Effector memory CD8-positive, alpha-beta T cell (primary cell): ENCODE data around the gene NOC2L.

ENCODE experiments used
- ATAC-seq: fragments of 150-1000 bp; cut with Tn5 transposase; replicated peaks from 2 replicates; pipeline ENCODE4 v1.10.0; 2021; ENCODE audit warnings: mild to moderate bottlenecking, moderate library complexity
- DNase-seq, 3 experiments: peaks; one replicate each; pipeline ENCODE4 v3.0.0; 2021
- H3K27ac Mint-ChIP-seq, 2 donors: one replicate each; pipeline ENCODE4 v1.8.0; 2022; ENCODE audit warnings: mild to moderate bottlenecking in 2 of 2, mixed read lengths in 2 of 2, moderate library complexity in 2 of 2
- H3K27me3 Mint-ChIP-seq, 2 donors: one replicate each; pipeline ENCODE4 v1.8.0; 2022; ENCODE audit warnings: mixed read lengths in 2 of 2
- H3K36me3 Mint-ChIP-seq: one replicate; pipeline ENCODE4 v1.8.0; 2022; ENCODE audit warnings: mild to moderate bottlenecking, moderate library complexity, mixed read lengths; ENCODE audit not compliant: insufficient read depth
- H3K4me1 Mint-ChIP-seq, 2 donors: one replicate each; pipeline ENCODE4 v1.8.0; 2022; ENCODE audit warnings: low read depth in 2 of 2, mixed read lengths in 2 of 2
- H3K4me3 Mint-ChIP-seq, 2 donors: one replicate each; pipeline ENCODE4 v1.8.0; 2022; ENCODE audit warnings: mild to moderate bottlenecking in 2 of 2, mixed read lengths in 2 of 2, moderate library complexity in 2 of 2
- H3K9me3 Mint-ChIP-seq, 2 donors: one replicate each; pipeline ENCODE4 v1.8.0; 2022; ENCODE audit warnings: mixed read lengths in 2 of 2
- total RNA-seq, 9 experiments: gene quantifications; one replicate each; lab custom pipeline; 2026; lab: John Stamatoyannopoulos, UW

NOC2L gene
- total RNA-seq = 70.7 to 325 (median 111) reads per million in 9 experiments

DNA sequence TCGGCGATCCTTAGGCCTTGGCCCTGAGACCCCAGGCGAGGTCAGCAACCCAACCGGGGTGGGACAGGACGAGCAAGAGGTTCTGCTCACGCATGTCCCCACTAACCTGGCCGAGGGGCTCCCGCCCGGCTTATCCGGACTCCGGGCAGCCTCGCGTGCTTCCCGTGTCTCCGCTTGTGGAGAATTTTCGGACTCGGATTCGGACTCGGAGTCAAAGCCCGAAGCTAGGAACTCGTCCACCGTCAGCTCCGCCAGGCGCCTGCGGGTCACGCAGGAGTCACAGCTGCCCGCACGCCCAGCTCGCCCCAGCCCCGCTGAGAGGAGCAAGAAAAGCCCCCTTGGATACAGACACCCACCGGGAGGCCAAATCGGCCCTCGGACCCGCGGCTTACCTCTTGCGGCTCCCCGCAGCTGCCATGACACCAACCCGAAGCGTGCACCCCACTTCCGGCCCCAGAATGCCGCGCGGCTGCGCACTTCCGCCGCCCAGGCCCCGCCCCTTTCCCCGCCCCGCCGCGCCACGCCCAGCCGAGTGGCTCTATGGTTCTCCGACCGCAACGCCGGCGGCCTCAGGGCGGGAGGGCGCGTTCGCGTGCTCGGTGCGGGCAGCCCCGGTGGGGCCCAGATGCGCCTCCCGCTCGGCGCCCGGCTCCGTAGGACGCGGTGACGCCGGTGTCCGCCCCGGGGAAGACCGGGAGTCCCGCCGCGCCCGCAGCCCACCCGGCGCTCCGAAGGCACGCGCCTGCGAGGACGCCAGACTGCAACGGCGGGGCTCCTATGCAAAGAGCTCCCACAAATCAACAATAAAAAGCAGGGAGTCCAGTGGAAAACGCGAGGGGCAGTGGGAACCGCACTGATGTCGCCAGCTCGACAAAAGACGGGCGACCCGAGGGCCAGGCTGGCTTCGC, at the start of gene NOC2L:
TSS of gene NOC2L (minus strand) at position 434 of the 908 bp plus-strand sequence. CDS start at position 418, 16 bp downstream.
- H3K36me3 Mint-ChIP-seq = peaks cover 21% of the 10 kb centered on the region
- ATAC-seq = peak; percentile 87
- no peaks in the 10 kb centered on the region for H3K9me3 Mint-ChIP-seq

DNA sequence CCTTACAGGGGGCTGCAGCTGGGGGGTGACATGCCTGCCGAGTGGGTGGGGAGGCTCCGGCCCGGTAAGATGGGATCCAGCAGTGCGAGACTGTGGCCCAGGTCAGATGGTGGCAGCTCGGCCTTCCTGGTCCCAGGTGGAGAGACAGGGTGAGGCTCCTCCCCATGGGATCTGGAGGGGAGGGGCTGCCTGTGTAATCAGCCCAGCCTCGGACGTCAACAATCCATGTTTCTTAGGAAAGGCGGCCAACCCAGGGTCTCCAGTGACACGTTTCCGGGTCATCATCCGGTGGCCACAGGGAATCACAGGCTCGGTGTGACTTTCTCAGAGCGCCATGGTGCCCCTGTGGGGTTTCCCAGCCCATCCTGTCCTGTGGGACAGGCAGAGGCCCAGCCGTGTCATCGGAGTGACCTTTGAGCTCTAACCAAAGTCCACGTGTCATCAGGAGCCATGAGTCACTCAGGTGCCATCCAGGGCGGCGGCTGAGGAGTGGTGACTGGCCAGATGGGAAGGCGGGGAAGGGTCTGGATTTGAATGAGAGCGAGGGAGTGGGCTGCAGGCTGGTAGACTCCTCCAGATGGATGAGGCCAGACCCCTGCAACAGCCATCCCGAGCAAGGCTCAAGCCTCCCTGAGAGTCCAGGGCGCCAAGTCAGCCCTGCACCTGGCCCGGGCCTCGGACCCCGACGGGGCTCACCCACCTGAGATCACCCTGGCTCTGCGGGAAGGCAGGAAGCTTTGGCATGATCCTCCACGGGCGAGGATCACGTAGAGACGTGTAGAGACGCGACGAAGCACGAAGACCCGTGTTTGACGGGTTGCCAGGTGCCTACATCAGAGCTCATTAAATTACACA, 47.5 kb upstream of the NOC2L start:
- H3K4me1 Mint-ChIP-seq = peaks cover 10 to 12% of the 10 kb centered on the region in 2 donors
- DNase-seq (no peak), ATAC-seq (no peak)
- H3K4me3 Mint-ChIP-seq = no peak overlapping the region
- no peaks in the 10 kb centered on the region for H3K9me3 Mint-ChIP-seq
- H3K27me3 Mint-ChIP-seq = peaks cover 33 to 62% of the 10 kb centered on the region in 2 donors
- peak overlapping the region in 1 of 2 donors; percentile 53 for H3K27ac Mint-ChIP-seq
- peaks cover 6% of the 10 kb centered on the region for H3K36me3 Mint-ChIP-seq

More for the DNA sequence above, at the start of gene NOC2L:
- Mint-ChIP-seq H3K27me3 (no peaks in the 10 kb centered on the region), H3K4me1 (peaks cover 21 to 22% of the 10 kb centered on the region in 2 donors), H3K4me3 (peak within 1 kb of the TSS; percentile 85 to 89), H3K27ac (peak within 1 kb of the TSS; percentile 81 to 85)
- peak; percentile 88 to 94 (median 94) for DNase-seq

- peaks cover 36 to 68% of the 10 kb centered on the region in 2 donors for H3K27me3 Mint-ChIP-seq
- peaks cover 10% of the 10 kb centered on the region for H3K36me3 Mint-ChIP-seq
- H3K9me3 Mint-ChIP-seq = no peaks in the 10 kb centered on the region
- DNase-seq (no peak), ATAC-seq (no peak)
- no peak overlapping the region for H3K27ac Mint-ChIP-seq
- H3K4me1 Mint-ChIP-seq = peaks cover 13 to 15% of the 10 kb centered on the region in 2 donors
- H3K4me3 Mint-ChIP-seq = no peak overlapping the region
These were observed 46.8 kb upstream of the NOC2L start for GRCh38 chr1:1005774-1006304.

- no peak for DNase-seq
- ATAC-seq = no peak
- Mint-ChIP-seq H3K27ac (peak overlapping the region; percentile 8 to 36), H3K9me3 (no peaks in the 10 kb centered on the region), H3K36me3 (peaks cover 16% of the 10 kb centered on the region), H3K4me1 (peaks cover 15 to 17% of the 10 kb centered on the region in 2 donors), H3K4me3 (peak overlapping the region in 1 of 2 donors; percentile 43), H3K27me3 (peaks cover 40 to 73% of the 10 kb centered on the region in 2 donors)
These were observed 46.0 kb upstream of the NOC2L start for GRCh38 chr1:1004780-1005697.

DNA sequence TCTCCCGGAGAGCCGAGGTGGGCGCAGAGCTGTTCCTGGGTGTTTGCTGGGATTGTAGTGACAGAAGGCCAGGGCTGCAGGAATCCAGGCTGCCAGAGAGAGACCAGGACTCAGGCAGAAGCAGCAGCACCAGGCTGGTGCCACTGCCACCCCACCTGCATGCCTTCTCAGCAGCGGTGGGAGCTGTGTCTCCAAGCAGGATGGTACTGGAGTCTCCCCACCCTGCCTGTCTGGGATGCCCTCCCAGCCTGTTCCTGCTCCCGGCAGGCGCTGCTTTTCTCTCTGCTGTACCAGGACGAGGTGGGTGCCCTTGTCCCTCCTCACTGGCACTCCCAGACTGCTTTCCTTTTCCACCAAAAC, 45.3 kb upstream of the NOC2L start:
- H3K4me3 Mint-ChIP-seq = no peak overlapping the region
- peaks cover 15 to 17% of the 10 kb centered on the region in 2 donors for H3K4me1 Mint-ChIP-seq
- DNase-seq = no peak
- no peaks in the 10 kb centered on the region for H3K9me3 Mint-ChIP-seq
- peaks cover 16% of the 10 kb centered on the region for H3K36me3 Mint-ChIP-seq
- peaks cover 40 to 72% of the 10 kb centered on the region in 2 donors for H3K27me3 Mint-ChIP-seq
- peak overlapping the region in 1 of 2 donors; percentile 8 for H3K27ac Mint-ChIP-seq
- no peak for ATAC-seq

GRCh38 chr1:1003618-1004419, 44.8 kb upstream of the NOC2L start:
- Mint-ChIP-seq H3K36me3 (peaks cover 16% of the 10 kb centered on the region), H3K4me1 (peaks cover 12 to 13% of the 10 kb centered on the region in 2 donors), H3K4me3 (no peak overlapping the region), H3K27ac (no peak overlapping the region), H3K9me3 (no peaks in the 10 kb centered on the region), H3K27me3 (peaks cover 40 to 66% of the 10 kb centered on the region in 2 donors)
- DNase-seq (no peak), ATAC-seq (no peak)

DNA sequence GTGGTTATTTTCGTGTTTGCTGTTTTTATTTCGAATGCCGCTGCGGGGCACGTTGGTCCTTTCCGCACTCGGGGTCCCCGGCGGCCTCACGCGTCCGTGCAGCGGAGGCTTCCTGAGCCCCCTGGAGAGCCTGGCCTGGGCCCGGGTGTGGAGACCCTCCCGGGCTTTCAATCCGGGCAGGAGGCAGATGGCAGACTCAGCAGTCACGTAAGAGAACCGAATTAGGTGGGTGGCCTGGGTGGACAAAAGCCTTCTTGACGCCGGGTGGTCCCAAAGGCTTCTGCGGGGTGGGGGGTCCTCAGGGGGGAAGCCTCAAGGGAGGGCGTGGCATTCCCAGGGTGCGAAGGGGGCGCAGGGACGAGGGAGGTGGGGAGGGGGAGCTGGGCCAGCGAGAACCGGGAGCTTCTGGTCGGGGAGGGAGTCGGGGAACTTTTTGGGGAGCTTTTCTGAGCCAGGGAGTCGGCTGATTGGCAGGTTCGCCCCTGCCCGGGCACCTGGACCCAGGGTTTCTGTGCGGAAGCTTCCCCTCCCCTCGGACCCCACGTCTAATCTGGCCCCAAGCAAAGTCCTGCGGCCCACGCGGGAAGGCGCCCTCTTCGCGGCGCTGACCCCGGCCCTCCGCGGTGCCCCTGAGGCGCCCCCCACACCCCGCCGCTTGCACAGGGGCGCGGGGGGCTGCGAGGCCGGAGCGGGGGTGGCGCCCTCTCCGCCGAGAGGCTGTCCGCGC, 42.2 kb upstream of the NOC2L start:
- H3K36me3 Mint-ChIP-seq = peaks cover 29% of the 10 kb centered on the region
- no peaks in the 10 kb centered on the region for H3K9me3 Mint-ChIP-seq
- H3K27me3 Mint-ChIP-seq = peaks cover 41 to 69% of the 10 kb centered on the region in 2 donors
- no peak for ATAC-seq
- peak overlapping the region; percentile 71 to 77 for H3K27ac Mint-ChIP-seq
- no peak for DNase-seq
- peaks cover 12 to 15% of the 10 kb centered on the region in 2 donors for H3K4me1 Mint-ChIP-seq
- peak overlapping the region; percentile 75 to 77 for H3K4me3 Mint-ChIP-seq

DNA sequence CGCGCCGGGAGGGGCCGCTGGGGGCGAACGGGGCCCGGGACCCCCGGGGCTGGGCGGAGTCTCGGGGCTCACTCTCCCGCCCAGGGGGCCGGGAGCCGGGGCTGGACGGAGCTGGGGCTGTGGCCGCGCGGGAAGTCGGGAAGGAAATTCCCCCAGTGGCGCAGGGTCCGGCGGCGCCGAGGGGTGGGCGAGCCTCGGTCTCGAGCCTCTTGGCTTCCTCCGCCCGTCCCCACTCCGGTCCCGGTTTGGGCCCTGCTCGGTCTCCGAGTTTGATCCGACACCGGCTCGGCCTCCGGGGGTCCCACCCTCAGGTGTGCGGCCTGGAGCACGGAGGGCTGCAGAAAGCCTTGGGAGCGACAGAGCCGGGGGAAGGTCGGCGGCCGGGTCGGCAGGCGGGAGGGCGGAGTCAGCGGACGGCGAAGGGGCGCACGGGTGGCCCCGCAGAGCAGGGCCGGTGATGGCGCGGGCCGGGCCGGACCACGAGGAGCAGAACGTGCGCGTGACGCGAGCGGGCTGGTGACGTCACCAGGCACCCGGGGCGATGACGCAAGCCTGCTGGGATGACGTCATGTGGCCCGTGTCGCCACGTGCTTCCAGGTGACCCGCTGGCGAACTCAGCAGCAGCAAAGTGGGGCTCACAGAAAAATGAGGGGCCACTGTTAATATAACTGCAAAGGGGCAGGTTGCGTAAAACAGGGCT, 41.5 kb upstream of the NOC2L start:
- H3K9me3 Mint-ChIP-seq = no peaks in the 10 kb centered on the region
- peaks cover 43 to 69% of the 10 kb centered on the region in 2 donors for H3K27me3 Mint-ChIP-seq
- peak; percentile 45 for ATAC-seq
- peaks cover 16 to 18% of the 10 kb centered on the region in 2 donors for H3K4me1 Mint-ChIP-seq
- H3K27ac Mint-ChIP-seq = peak overlapping the region; percentile 71 to 77
- peak overlapping the region; percentile 75 to 77 for H3K4me3 Mint-ChIP-seq
- peak; percentile 72 to 81 (median 75) for DNase-seq
- peaks cover 30% of the 10 kb centered on the region for H3K36me3 Mint-ChIP-seq

- Mint-ChIP-seq H3K27me3 (peaks cover 41 to 69% of the 10 kb centered on the region in 2 donors), H3K36me3 (peaks cover 32% of the 10 kb centered on the region), H3K4me3 (peak within 1 kb of the TSS; percentile 75 to 77), H3K27ac (peak within 1 kb of the TSS; percentile 71 to 77), H3K4me1 (peaks cover 11 to 13% of the 10 kb centered on the region in 2 donors), H3K9me3 (no peaks in the 10 kb centered on the region)
- DNase-seq (peak; percentile 44 to 51 (median 51)), ATAC-seq (peak; percentile 51)
These were observed 40.8 kb upstream of the NOC2L start, which contains the start of gene HES4 for GRCh38 chr1:999725-1000356. HES4 (minus strand) TSS chr1:1000097; CDS start chr1:999973, 124 bp downstream.

- no peak overlapping the region for H3K27ac Mint-ChIP-seq
- H3K27me3 Mint-ChIP-seq = peaks cover 38 to 68% of the 10 kb centered on the region in 2 donors
- peak; percentile 26 for ATAC-seq
- peak in 1 of 3 experiments; percentile 40 for DNase-seq
- peaks cover 30% of the 10 kb centered on the region for H3K36me3 Mint-ChIP-seq
- peaks cover 9 to 10% of the 10 kb centered on the region in 2 donors for H3K4me1 Mint-ChIP-seq
- H3K9me3 Mint-ChIP-seq = no peaks in the 10 kb centered on the region
- H3K4me3 Mint-ChIP-seq = peak overlapping the region; percentile 27 to 31
These were observed 40.1 kb upstream of the NOC2L start for GRCh38 chr1:998995-999724.
